H4 (cell line): ENCODE data around the gene CHCHD3. TPM values are rescaled to one million over a fixed set of nuclear protein-coding genes. Genes with fewer than 3 reads are reported as not detected.

Experiments used
- DNase-seq: peaks from one replicate; pipeline ENCODE4 v3.0.0-alpha.2; 2015; ENCODE audit warnings: low spot score
- total RNA-seq: library from RNA; depleted of rRNA; stranded (reverse); fragments of >200 nt; shearing (Covaris generic); gene quantifications from 2 replicates; pipeline ENCODE4 v1.2.3, GENCODE V29; 2014

The CHCHD3 gene
- total RNA-seq, 1 experiment from 2014 or later, result 102 TPM

DNA sequence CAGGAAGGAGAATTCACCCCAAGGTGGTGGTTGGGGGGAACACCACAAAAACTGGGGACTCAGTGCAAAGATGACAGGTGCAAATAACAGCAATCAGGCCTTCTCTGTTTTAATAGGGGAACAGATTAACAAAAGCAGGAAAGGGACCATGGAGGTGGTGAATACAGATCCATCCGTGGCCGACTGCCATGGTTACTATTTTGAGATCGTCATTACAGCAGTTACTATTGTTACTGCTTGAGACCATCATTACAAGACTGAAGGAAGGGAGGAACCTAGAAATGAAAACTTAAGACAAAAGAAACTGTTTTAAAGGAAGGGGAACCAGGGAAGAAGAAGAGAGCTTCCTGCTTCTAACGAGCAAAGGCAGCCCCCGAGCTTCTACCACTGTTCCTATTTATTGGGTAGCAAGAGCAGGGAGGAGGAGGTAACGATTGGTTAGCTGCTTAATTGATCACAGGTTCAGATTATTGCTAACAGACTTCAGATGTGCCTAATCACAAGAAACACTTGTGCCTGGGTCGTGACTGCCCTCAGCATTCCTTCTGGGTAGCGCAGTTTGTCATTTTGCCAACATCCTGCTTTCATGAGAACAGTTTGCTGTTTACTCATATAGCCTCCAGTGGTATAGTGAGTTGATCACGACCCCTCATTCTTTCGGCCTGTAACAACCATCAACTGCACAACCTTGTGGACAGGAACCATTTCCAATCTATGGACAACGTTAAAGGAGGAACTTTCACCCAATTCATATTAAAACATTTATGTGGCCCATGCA is 216.3 kb downstream of the CHCHD3 start:
- no peak for DNase-seq

DNA sequence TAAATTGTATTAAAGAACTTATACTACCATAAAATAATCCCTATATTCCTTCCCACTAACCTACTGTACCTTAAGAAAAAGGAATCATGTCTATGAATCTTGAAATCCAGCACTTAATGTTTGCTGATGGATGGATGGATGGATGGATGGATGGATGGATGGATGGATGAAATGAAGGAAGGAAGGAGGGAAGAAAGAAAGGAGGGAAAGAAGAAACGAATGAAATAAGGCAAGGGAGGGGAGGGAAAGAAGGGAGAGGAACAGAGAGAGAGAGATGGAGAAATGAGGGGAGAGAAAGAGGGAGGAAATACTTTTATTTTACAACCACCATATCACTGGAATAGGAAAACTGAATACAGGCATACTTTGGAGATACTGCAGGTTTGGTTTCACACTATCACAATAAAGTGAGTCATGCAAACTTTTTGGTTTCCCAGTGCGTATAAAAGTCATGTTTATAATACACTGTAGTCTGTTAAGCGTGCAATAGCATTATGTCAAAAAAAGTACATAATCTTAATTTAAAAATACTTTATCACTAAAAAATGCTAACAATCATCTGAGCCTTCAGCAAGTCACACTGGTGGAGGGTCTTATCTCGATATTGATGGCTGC is 219.8 kb downstream of the CHCHD3 start:
- no peak for DNase-seq

DNA sequence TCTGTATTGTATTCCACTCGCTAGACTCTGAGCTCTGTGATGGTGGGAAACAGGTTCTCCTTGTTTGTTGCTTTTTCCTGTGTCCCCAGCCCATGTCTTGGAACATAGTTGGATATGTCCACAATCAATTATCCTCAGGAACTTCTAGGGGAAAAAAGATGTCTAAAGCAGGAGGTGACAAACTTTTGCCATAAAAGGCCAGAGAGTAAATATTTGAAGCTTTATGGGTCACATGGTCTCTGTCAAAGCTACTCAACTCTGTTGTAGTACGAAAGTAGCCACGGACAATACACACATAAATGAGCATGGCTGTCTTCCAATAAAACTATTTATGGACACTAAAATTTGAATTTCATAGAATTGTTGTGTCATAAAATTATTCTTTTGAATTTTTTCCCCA is 220.5 kb downstream of the CHCHD3 start:
- no peak for DNase-seq

DNA sequence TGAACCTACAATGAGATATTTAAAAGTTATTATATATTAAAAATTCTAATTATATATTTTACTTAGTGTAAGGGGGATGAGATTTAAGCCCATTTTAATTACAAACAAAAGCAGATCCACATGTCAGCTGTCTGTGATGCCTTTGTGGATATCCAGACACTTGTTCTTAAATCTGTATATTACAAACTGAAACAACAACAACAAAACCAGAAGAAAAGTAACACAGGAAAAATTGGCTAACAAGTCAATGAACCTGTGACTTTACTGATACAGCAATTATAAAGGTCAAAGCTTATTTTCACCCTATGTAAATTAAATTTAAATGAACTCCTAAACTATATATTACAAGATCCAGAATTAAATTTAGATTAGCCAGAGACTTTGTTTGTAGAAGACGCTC is 222.7 kb downstream of the CHCHD3 start:
- DNase-seq, result no peak

DNA sequence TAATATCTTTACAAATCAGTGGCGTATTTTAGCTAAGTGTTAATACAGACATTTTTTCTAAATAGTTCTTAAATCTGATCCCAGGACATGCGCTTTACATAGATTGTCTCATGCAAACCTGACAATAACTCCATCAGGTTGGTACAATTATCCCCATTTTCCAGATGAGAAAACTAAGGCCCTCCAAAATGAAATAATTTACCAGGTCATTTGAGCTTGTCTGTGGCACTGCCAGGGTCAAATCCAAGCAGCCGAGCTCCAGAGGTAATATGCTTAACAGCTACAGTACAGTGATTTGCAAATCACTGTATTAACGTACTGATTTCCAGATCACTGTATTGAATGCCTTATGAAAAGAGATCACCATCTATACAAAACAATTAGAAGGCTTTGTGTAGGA is 223.1 kb downstream of the CHCHD3 start:
- DNase-seq, result no peak

DNA sequence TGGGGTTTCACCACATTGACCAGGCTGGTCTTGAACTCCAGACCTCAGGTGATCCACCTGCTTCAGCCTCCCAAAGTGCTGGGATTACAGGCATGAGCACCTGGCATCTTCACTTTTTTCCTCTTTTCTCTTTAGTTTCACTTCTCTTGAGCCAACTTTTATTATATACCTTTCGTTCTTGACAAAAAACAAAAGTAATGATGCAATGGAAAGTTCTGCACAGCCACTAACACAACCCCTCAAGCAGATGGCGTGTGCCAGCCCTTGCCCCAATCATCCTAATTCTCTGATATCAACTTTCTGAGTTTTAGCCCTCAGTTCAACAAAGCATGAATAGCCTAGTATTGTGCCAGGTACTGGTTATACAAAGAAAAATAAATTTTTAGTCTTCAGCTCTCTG is 223.6 kb downstream of the CHCHD3 start:
- no peak for DNase-seq

DNA sequence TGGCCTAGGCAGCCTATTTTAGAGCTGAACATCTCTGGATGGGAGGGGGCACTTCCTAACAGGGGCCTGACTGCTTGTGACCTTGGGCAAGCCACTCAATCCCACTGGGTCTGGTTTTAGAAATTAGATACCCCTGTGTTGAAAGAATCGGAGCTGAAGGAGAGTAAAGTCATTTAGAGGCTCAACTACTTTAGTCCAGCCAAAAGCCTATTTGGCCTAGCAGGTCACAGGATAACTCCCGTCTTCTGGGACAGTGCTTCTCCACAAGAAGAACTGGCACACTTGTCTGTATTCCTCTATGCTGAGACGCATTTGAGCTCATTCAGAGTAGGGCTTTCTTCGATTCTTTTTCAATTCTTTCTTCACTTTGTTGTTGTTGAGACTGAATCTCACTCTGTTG is 224.2 kb downstream of the CHCHD3 start:
- no peak for DNase-seq

DNA sequence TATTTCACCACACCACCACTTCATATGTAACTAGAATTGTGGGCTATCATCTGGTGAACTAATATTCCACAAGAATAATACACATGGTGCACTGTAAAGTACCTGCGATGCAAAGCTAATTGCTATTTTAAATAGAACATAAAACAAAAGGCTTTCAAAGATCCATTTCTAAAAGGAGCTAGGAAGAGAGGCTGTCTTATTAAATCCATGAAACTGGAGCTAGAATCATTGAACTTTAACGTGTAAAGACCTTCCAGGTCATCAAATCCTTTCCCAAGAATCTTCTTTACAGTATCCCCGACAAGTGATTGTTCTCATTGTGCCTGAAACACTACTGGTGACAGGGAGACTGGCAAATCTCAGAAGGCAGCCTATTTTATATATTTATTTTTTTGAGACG is 224.9 kb downstream of the CHCHD3 start:
- no peak for DNase-seq

DNA sequence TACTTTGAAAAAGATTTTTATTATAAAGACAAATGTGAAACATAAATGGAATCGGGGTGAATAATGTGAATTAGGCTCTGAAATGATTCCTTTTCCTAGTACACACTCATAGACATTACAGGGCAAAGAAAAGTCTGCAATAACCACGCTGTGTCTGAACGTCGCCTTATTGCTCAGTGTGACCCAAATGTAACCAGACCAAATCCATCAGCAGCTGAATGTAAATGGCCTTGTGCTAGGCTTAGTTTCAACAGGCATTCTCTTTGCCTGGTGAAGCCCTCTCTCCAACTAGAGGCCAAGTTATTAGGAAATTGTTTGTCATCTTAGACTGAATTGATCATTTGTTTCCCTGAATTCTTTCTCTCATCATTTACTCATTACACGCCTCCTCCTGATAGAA is 225.5 kb downstream of the CHCHD3 start:
- DNase-seq, result no peak

DNA sequence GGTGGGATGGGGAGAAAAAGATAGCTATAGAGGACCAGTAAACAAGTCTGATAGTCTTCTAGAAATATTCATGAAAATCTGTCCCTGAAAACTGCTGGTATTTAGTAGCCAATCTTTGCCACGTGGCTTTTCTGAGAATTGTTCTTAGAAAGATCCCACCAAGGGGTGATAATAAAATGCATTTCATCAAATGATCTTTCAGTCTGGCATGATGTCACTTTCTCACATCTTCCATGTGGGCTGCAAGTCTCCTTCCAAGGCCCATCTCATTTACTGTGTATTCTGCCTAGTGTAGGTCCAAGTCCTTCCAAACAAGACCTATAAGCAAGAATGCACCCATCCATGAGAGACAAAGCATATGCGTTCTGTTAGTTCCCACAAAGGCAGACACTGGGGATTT is 226.0 kb downstream of the CHCHD3 start:
- DNase-seq, result no peak

DNA sequence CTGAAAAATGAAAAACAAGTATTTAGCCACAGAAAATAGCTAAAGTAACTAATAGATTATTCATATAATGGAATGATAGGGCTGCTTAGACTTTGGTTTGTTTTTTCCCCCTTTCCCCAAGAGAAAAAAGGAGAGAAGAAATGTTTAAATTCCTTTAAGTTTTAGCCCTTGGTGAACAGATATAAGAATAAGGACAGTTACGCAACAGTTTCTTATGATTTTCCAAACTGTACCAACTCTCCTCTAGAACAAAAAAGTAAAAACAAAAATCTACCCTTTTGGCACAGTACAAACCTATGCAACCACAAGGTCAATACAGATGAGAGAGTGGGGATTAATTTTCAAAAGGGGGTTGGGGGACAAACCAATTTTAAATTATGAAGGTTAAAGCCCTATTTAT is 227.7 kb downstream of the CHCHD3 start:
- no peak for DNase-seq

DNA sequence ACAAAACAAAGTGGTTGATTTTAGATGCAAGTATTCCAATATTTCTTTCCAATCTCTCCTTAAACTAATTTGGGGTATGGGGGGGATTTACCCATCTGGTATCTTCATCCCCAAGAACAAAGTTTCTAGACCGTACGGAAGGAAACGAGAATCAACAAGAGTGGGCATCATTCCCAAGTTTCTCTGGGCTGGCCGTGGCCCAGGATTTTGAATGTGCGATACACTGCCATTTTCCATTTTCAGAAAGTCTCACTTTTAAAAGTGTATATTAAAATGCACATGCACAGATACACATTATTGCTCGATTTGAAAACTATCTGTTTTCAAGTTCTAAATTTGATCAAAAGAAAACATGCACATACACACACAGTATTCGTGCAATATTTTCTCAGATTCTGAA is 234.5 kb downstream of the CHCHD3 start:
- no peak for DNase-seq

DNA sequence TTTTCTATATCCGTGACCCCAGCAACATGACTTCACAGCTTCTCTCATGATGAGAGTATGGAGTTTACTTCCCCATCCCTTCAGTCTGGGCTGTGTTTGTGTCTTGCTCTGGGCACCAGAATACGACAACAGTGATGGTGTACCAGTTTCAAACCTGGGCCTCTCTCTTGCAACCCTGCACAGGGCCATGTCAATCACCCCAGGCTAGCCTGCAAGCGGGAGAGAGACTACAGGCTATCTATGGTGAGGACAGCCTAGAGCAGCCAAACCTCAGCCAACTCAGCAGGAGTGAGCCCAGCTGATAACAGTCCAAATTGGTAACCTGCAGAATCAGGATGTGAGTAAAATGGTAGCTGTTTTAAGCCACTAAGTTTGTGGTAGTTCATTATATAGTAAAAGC is 235.8 kb downstream of the CHCHD3 start:
- DNase-seq, result no peak

DNA sequence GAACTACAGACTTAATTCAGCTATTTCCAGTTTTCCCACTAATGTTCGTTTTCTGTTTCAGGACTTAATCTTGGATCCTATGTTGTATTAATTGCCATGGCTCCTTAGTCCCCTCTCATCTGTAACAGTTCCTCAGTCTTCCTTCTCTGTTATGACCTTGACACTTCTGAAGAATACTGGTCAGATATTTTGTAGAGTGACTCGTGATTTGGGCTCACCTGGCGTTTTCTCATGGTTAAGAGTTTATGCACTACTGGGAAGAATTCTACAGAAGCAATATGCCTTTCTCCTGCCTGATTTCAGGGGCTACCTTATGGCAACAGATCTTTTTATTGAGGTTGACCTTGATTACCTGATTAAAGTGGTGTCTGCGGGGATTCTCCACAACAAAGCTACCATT is 239.4 kb downstream of the CHCHD3 start:
- no peak for DNase-seq

DNA sequence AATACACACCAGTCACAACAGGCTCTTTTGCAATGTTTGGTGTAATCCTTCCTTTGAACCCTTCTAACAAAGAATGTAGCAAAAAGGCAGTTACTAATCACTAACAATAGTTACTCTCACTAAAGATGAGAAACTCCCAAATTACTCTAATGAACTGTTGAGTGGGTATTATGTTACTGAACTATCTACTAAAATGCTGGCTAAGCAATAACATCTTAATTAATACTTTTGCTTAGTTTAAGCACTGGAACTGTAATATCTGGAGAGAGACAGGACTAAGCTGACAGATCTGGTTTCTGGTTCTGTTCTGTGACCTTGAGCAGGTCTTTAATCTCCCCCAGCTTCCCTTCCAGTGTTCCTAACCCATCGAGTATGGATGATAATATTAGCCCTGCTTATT is 241.7 kb downstream of the CHCHD3 start:
- DNase-seq, result no peak

DNA sequence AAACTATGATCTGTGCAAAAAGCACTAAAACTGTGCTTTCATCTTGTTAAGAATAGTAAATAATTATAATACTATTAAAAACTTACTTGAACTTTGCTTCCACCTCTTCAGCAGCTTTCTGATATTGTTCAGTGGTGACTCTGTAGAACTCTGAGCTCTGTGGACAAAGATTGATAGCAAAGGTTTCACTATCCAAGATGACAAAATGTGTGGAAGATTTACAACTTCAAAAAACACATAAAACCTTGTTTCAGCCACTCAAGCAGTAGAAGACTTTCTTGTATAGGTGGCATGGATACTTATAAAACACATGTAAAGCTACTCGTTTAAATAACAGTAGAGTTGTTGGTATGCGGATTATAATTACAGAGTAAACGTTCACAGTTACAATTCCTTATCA is 243.6 kb downstream of the CHCHD3 start:
- no peak for DNase-seq

DNA sequence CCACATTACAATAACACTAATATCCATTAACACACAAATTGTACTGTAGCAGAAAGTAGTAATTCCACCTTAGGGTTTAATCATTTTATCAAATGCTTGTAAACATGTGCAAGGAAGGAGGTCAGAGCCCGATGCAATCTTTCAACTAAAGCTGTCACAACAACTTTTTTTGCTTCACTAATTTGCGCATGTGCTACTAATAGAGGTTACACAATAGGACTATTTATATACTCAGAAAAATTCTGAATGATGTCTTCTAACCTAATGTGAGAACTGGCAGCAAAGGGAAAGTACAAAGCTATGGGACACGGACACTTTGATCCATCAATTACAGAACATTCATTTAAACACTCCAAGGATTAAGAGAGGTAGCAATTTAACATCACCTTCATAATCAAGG is 244.4 kb downstream of the CHCHD3 start:
- DNase-seq, result no peak

DNA sequence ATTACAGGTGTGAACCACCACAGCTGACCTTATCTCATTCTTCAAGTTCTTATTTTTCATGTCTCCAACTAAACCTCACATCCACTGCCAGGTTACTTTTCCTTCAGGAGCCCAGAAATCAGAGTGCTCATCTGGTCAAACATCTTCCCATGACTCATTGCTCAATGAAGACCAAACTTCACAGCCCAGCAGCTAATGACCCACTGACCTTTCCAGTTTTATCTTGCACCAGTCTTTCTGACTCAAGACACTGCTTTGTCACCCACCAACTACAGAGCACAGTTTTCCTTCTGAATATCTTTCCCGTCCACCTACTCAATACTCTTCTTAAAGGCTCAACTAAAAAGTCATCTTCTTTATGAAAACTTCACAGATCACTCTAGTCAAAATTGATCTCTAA is 245.1 kb downstream of the CHCHD3 start:
- no peak for DNase-seq

DNA sequence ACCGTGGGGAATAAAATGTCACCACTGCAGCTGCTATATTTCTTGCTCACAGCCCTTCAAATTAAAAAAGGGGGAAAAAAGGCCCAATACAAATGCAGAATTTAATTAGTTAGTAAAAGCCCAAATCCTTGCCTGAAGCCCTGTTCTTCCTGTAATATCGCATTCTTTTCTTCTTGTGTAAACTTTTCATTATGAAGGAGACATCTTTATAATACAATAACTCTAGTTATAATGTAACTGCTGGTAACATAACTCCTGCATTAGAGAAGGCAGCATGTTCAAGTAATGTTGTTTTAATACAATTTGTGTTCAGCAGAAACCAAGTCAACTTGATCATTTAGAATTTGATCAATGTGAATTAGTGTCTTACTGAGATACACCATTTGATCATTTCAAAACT is 250.9 kb downstream of the CHCHD3 start:
- no peak for DNase-seq

DNA sequence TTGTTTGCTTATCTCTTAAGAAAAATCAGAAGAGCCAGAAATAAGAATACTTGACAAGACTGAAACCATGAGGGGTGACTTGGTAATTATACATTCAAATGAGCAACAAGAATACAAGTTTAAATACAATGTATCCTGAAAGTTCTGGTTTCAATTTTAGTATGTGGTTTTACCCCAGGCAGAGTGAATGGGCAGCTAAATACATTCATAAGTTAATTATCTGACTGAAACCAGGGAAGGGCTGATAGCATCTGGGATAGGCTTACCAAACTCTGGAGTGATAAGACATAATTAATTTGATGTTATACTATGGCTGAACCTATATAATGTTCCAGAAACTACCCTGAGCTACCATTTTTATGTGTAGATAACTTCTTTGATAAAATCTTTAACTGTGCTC is 253.4 kb downstream of the CHCHD3 start:
- no peak for DNase-seq

DNA sequence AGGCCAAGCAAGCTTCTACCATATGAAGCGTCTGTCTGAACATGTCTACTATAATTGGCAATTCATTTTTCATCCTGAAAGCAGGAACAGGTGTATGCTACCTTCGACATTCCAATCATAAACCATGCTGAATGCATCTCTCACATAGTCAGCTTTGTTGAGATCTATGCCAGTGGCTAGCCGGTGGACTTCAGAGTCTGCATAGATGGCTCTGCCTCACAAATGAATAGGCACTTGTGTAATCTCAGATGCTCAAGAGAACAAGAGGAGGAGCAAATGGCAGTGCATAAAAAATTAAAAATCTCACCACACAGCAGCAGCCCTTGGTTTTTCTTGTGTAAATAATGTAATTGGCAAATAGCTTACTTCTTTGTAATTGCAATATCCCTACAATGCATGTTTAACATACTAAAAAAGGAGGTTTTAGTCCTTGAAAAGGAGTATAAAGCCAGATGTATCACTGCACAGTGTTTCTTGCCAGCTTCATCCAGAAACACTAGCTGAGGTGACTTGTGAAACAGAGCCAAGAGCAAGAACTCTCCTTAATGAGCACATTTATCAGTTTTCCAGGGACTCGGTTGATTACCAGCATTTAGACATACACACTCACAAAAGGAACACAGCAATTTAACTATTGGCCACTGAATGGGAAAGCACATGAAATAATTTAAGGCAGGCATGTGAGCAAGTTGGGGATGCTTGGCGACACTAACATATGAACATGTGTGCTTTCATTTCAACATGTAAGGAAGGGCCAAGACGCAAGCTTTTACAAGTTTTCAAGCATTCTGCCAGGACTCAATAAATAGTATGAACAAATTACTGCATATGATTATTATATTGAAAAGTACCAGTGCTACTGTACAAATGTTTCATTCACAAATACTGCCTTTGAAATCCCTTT is 255.7 kb downstream of the CHCHD3 start:
- no peak for DNase-seq

DNA sequence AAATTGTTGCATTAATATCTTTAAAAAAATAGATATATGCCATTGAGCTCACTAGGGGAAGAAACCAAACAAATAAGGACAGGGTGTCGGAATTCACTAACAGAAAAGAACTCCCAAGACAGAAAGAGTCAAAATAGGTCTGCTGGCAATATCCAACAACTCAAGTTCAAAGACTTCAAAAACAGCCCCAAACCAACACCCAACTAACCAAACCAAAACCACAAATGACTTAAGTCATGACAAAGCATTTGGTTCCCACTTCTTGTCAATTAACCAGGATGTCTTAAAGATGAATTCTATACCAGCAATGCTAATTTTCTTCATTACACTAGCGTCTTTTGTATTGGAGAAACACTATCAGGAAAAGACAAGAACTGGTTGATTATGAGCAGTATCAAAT is 256.7 kb downstream of the CHCHD3 start:
- DNase-seq, result no peak

DNA sequence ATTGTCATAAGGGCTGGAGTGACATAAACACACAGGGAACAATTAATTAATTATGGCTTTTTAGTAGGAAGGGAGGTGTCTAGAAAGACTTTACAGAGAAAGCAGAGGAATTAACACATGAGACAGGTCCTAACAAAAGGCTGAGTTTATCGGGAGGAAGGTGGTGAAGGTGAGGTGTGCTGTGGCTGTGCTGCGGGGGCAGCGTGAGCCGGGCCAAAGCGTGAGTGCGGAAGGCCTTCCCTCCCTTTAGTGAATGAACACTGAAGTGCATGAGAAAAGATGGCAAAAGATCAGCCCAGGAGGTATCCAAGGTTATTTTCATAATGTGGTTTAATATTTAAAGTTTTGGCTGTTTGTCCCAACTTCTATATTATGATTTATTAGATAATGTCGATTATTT is 262.2 kb downstream of the CHCHD3 start:
- DNase-seq, result no peak
